Measurements from ENCODE around the gene MTHFR.

MTHFR gene

GRCh38 chr1:11752359-11753088 is 53.2 kb downstream of the MTHFR start:
- no peak for DNase-seq

GRCh38 chr1:11751087-11751486 is 54.7 kb downstream of the MTHFR start:
- DNase-seq, result no peak

DNA sequence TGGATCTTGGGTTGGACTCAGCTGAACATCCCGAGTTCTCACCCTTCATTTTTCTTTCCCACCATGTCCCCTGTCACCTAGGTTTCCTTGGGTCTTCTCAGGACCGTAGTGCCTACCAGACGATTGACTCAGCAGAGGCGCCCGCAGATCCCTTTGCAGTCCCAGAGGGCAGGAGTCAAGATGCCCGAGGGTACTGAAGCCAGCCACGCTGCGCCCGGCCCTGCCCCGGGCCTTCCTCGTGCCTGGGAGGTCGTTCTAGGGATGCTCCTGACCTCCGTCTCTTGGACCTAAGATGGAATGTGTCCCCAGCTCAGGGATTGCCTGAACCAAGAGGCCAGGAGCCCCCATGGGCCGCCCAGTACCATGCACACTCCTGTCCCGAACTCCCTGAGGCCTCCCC is 55.8 kb downstream of the MTHFR start:
- DNase-seq, result no peak

- peak; percentile 28 for DNase-seq
Observed at GRCh38 chr1:11749203-11749689, 56.5 kb downstream of the MTHFR start.

- DNase-seq, result no peak
Observed at GRCh38 chr1:11748294-11749202, 57.2 kb downstream of the MTHFR start.

- DNase-seq, result no peak
Observed at GRCh38 chr1:11746795-11747487, 58.8 kb downstream of the MTHFR start.

- DNase-seq, result peak; percentile 42
Observed at GRCh38 chr1:11746092-11746491, 59.7 kb downstream of the MTHFR start.

- DNase-seq, result no peak
Observed at GRCh38 chr1:11744287-11744686, 61.5 kb downstream of the MTHFR start.

GRCh38 chr1:11741919-11742558 is 63.7 kb downstream of the MTHFR start:
- no peak for DNase-seq

GRCh38 chr1:11741482-11741881 is 64.3 kb downstream of the MTHFR start:
- DNase-seq, result no peak

GRCh38 chr1:11740258-11741192 is 65.2 kb downstream of the MTHFR start:
- DNase-seq, result no peak

GRCh38 chr1:11738783-11739182 is 67.0 kb downstream of the MTHFR start:
- DNase-seq, result no peak

DNA sequence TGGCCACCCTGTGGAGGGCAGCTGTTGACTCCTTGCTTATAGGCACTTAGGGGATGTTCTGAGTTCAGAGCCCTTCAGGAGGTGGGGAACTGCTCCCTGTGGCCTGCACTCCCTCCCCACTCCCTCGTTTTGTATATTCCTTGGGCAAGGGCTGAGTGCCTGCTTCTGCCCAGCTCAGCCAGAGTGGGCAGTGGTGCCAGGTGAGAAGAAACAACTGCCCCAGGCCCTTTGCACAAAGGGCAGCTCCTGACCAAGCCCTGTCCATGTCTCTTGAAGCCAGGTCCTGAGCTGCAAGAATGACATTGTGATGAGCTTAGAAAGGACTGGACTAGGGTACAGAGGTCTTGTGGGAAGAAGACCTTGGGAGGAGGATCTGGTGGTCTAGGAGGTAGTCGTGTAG is 67.7 kb downstream of the MTHFR start:
- DNase-seq, result no peak

DNA sequence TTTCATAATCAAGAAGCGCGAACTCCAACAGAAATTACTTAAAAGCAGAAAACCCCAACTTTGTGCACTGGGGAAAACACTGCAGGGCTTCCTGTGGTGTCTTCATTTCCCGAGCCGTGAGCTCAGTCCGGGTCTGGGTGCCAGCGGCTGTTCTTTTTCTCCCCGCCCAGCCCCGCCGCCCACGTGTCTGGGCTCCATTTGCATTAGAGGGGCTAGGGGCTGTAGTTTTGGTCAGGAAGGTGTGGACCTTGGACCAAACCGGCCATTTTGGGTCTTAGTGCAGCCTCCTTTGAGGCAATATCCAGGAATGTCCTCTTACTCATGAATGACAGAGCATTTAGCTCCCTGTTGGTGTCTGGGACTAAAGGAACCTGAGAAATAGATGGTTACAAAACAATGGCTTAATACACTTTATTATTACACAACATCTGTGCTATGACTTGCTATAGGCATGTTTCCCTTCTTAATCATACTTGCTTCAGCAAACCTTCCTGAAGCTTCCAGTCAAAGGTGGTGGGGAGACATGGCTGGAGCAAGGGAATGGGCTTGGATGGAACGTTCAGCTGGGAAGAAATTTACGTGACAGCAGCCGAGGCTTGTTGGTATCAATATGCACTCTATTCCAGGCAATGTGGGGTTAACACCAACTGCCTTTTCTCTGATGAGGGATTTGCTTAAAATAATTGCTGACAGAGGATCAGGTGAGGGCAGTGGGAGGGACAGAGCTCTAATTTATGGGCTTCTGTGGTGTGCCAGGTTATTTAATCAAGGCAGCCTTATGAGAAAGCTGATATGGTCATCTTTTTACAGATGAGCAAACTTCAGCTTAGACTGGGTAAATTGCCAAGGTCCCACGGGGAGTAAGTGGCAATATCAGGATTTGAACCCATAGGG is 68.8 kb downstream of the MTHFR start:
- peak; percentile 93 for DNase-seq

DNA sequence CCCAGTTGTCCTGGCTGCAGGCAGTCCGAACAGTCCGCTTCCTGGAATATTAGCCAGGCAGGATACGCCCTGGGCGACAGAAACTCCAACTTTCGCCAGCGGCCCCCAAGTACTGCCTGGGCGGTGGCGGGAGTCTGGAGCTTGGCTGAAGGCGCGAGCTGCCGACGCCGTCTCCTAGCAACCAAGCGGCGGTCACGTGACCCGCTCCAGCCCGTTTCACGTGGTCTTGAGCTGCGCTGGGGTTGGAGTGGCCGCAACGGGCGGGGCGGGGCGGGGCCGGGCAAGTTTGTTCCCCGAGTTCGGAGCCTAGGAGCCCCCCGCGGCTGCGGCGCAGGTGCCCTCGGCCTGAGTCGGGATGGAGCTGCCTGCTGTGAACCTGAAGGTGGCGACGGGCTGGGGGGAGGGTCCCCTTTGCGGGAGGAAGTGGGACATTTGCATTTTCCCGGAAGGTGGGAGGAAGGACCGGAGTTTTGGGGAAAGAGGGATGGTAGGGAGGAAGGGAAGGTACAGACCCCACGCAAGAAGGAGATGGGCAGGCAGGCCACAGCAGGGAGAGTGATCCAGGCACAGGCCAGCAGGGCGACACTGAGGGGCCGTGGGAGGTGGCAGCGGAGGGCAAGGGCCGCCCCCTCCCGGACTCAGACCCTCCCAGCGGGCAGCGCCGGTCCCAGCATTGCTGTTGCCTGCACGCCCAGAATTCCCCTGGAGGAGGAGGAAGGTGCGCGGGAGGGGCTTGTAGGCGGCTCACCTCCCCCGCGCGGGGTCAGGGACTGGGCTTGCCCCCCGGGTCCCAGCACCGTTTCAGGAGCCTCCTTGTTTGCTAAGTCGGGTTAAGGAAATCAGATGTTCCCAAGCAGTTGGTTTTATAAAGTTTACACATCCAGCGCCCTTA is 69.7 kb downstream of the MTHFR start, which contains the start of gene AGTRAP:
Gene AGTRAP (plus strand): TSS at position 283 of the 892 bp plus-strand sequence. CDS start 73 bp downstream, at position 356.
- DNase-seq, result peak; percentile 82

All from HCEC 1CT (cell line).